HCT116 (cell line): ENCODE data around the gene ZNF236.

Experiments
- POLR2A ChIP-seq: IDR thresholded peaks from 2 replicates; pipeline ENCODE4 v1.7.0; 2011; ENCODE audit warnings: borderline replicate concordance; ENCODE audit not compliant: insufficient read depth, insufficient read length; ENCODE audit errors: extremely low read depth
- TF ChIP-seq, protein P1 (sequence below), 3 experiments: fragments of 200-600 bp in 1 of 3; sonication (generic) in 1 of 3; IDR thresholded peaks in 2 of 3; conservative IDR thresholded peaks in 1 of 3; 2 replicates each; pipeline ENCODE4 v1.5.1; 2012 to 2017; ENCODE audit warnings: low read depth in 2 of 3, low read length in 2 of 3, antibody characterized with exemption in 1 of 3, borderline replicate concordance in 1 of 3, control low read depth in 1 of 3, mild to moderate bottlenecking in 1 of 3, mixed read lengths in 1 of 3, mixed run types in 1 of 3, moderate library complexity in 1 of 3; ENCODE audit not compliant: insufficient read depth in 1 of 3

DNA sequence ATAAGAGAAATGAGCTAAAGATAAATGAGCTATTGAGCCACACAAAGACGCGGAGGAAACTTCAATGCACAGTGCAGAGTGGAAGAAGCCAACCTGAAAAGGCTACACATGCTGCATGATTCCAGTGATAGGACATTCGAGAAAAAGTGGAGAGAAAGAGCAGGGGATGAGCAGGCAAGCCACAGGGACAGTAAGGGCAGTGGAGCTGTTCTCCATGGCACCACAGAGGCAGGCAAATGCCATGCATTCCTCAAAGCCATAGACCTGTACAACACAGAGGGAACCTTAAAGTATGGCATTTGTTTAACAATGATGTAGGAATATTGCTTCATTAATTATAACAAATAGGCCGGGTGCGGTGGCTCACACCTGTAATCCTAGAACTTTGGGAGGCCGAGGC, 36.5 kb upstream of the ZNF236 start:
- TF ChIP-seq, protein P1, sequence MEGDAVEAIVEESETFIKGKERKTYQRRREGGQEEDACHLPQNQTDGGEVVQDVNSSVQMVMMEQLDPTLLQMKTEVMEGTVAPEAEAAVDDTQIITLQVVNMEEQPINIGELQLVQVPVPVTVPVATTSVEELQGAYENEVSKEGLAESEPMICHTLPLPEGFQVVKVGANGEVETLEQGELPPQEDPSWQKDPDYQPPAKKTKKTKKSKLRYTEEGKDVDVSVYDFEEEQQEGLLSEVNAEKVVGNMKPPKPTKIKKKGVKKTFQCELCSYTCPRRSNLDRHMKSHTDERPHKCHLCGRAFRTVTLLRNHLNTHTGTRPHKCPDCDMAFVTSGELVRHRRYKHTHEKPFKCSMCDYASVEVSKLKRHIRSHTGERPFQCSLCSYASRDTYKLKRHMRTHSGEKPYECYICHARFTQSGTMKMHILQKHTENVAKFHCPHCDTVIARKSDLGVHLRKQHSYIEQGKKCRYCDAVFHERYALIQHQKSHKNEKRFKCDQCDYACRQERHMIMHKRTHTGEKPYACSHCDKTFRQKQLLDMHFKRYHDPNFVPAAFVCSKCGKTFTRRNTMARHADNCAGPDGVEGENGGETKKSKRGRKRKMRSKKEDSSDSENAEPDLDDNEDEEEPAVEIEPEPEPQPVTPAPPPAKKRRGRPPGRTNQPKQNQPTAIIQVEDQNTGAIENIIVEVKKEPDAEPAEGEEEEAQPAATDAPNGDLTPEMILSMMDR (IDR thresholded peaks at IDR 0.05 in 2 of 3, conservative IDR thresholded peaks at IDR 0.05 in 1 of 3; ENCODE audit: borderline replicate concordance in 1 of 3, insufficient read depth in 1 of 3, low read depth in 2 of 3, low read length in 2 of 3) = no peak
- no peak for TF ChIP-seq POLR2A
